Body of pancreas (tissue), 4 donors: ENCODE results near the gene SPAG9. TPM values are rescaled to one million over a fixed set of nuclear protein-coding genes. Genes with fewer than 3 reads are reported as not detected.

Experiments
- ATAC-seq: fragments of 150-250 bp; one replicate; pipeline ENCODE4 v1.9.1; 2016
- DNase-seq, 4 donors: peaks; one replicate each; pipeline ENCODE4 v3.0.0-alpha.2; 2019
- H3K27ac ChIP-seq, 4 donors: fragments of 200-600 bp; sonication (generic); 1 replicate in 3 of 4; 2 replicates in 1 of 4; pipeline versions ENCODE4 v1.5.1 to v1.6.1; 2016 to 2019; ENCODE audit warnings: mild to moderate bottlenecking in 1 of 4, mixed read lengths in 1 of 4, moderate library complexity in 1 of 4
- H3K27me3 ChIP-seq, 2 donors: fragments of 200-600 bp; sonication (generic); one replicate each; pipeline ENCODE4 v1.6.0; 2016; ENCODE audit warnings: mild to moderate bottlenecking in 1 of 2
- H3K36me3 ChIP-seq, 2 donors: fragments of 200-600 bp; sonication (generic); replicated peaks in 1 of 2; 2 replicates each; pipeline ENCODE4 v1.5.1; 2016; ENCODE audit warnings: low read depth in 2 of 2; ENCODE audit not compliant: insufficient read depth in 1 of 2
- H3K4me1 ChIP-seq: fragments of 200-600 bp; sonication (generic); one replicate; pipeline ENCODE4 v1.6.0; 2016
- H3K4me3 ChIP-seq, 2 donors: fragments of 200-600 bp; sonication (generic); 1 replicate in 1 of 2; 2 replicates in 1 of 2; pipeline ENCODE4 v1.5.1; 2016 to 2019
- H3K9me3 ChIP-seq, 3 donors: fragments of 200-600 bp; sonication (generic); 1 replicate in 2 of 3; 2 replicates in 1 of 3; pipeline ENCODE4 v1.5.1; 2016
- POLR2A ChIP-seq, 3 donors: fragments of 450-650 bp; IDR thresholded peaks; one replicate each; pipeline ENCODE4 v1.6.1; 2016; ENCODE audit warnings: antibody characterized with exemption in 3 of 3, mild to moderate bottlenecking in 2 of 3
- WGBS, 2 donors: methylation state at CpG; one replicate each; pipeline ENCODE4 v1.1.5; 2017; 5-methylcytosine and 5-hydroxymethylcytosine counted together
- intact Hi-C: fragments of 100-400 bp; cut with DNase I; formaldehyde crosslinking; loops from one replicate; pipeline ENCODE4 v1.15.1; 2023
- total RNA-seq, 2 donors: library from RNA; depleted of rRNA; stranded (reverse); fragments of >200 nt; gene quantifications; one replicate each; pipeline ENCODE4 v1.1.0, GENCODE V29; 2016
- TF ChIP-seq, protein P1 (sequence below), 7 experiments: fragments of 450-650 bp in 4 of 7; fragments of 200-600 bp in 3 of 7; sonication (generic) in 3 of 7; IDR thresholded peaks; one replicate each; pipeline ENCODE4 v1.5.1; 2016 to 2019; ENCODE audit warnings: antibody characterized with exemption in 7 of 7

SPAG9 gene
- total RNA-seq, 2 donors from 2014 or later = 49.8 to 76.8 TPM

GRCh38 chr17:50949128-50949988, 171.3 kb downstream of the SPAG9 start:
- H3K4me3 ChIP-seq = no peak overlapping the region
- TF ChIP-seq POLR2A (IDR thresholded peaks at IDR 0.05) = no peak
- TF ChIP-seq, protein P1, sequence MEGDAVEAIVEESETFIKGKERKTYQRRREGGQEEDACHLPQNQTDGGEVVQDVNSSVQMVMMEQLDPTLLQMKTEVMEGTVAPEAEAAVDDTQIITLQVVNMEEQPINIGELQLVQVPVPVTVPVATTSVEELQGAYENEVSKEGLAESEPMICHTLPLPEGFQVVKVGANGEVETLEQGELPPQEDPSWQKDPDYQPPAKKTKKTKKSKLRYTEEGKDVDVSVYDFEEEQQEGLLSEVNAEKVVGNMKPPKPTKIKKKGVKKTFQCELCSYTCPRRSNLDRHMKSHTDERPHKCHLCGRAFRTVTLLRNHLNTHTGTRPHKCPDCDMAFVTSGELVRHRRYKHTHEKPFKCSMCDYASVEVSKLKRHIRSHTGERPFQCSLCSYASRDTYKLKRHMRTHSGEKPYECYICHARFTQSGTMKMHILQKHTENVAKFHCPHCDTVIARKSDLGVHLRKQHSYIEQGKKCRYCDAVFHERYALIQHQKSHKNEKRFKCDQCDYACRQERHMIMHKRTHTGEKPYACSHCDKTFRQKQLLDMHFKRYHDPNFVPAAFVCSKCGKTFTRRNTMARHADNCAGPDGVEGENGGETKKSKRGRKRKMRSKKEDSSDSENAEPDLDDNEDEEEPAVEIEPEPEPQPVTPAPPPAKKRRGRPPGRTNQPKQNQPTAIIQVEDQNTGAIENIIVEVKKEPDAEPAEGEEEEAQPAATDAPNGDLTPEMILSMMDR (IDR thresholded peaks at IDR 0.05) = no peak
- intact Hi-C loops = no loop called here
- peaks cover 59% of the 10 kb centered on the region for H3K4me1 ChIP-seq
- H3K27ac ChIP-seq = peak overlapping the region; percentile 91 to 96 (median 92)
- H3K36me3 ChIP-seq = no peaks in the 10 kb centered on the region
- WGBS, 2 donors = 40 to 45% methylated on average over 21 of the region's 21 CpGs
- ATAC-seq (peak; percentile 1), DNase-seq (peak in 1 of 4 donors; percentile 13)
- no peaks in the 10 kb centered on the region for H3K9me3 ChIP-seq
- H3K27me3 ChIP-seq = no peaks in the 10 kb centered on the region

GRCh38 chr17:50948711-50949110, 172.0 kb downstream of the SPAG9 start:
- ATAC-seq (no peak), DNase-seq (peak in 2 of 4 donors; percentile 10 to 18)
- Histone ChIP-seq H3K36me3 (no peaks in the 10 kb centered on the region), H3K9me3 (no peaks in the 10 kb centered on the region), H3K27ac (peak overlapping the region; percentile 91 to 96 (median 92)), H3K4me1 (peaks cover 64% of the 10 kb centered on the region), H3K27me3 (no peaks in the 10 kb centered on the region), H3K4me3 (no peak overlapping the region)
- intact Hi-C loops = no loop called here
- TF ChIP-seq, protein P1 (IDR thresholded peaks at IDR 0.05) = no peak
- no peak for TF ChIP-seq POLR2A (IDR thresholded peaks at IDR 0.05)
- WGBS, 2 donors = 84 to 89% methylated on average over 13 of the region's 13 CpGs

DNA sequence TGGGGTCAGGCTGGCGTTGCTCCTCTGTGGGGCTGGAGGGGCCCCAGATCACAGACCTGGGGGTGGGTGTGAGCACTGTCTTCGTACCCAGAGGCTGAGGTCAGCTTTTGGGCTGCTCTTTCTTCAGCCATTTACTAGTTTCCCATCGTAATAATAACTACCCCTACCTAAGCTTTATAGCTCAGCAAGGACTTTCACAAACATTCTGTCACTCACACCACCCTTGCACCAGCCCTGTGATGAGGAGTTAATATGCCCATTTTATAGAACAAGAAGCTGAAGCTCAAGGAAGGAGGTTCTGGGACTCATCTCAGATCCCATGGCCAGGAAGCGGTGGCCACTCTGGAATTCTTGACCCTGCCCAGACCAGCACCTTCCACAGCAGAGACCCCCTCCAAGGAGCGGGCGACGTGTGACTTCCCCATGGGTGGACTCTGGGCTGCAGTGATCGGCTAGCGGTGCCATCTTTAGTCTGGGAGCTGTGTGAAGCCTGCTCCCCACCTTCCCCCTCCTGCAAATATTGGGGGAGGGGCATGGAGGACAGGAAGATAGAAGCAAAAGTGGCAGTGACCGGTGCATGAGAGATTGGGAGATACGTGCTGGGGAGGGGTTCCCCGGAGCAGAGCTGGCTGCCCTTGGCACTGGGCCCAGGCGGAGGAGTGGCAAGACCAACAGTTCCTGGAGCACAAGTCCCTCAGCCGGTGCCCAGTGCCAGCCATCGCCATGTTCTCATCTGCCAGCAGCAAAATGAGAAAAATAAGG, 172.7 kb downstream of the SPAG9 start:
- WGBS, 2 donors = 36 to 43% methylated on average over 15 of the region's 15 CpGs
- DNase-seq = peak; percentile 90 to 96 (median 94)
- Histone ChIP-seq H3K9me3 (no peaks in the 10 kb centered on the region), H3K4me1 (peaks cover 67% of the 10 kb centered on the region), H3K36me3 (no peaks in the 10 kb centered on the region), H3K4me3 (no peak overlapping the region), H3K27ac (peak overlapping the region; percentile 91 to 96 (median 92)), H3K27me3 (no peaks in the 10 kb centered on the region)
- peak; percentile 40 for ATAC-seq
- intact Hi-C loops = no loop called here
- TF ChIP-seq, protein P1 (IDR thresholded peaks at IDR 0.05) = no peak
- TF ChIP-seq POLR2A (IDR thresholded peaks at IDR 0.05) = peak in 1 of 3 donors; percentile 27

DNA sequence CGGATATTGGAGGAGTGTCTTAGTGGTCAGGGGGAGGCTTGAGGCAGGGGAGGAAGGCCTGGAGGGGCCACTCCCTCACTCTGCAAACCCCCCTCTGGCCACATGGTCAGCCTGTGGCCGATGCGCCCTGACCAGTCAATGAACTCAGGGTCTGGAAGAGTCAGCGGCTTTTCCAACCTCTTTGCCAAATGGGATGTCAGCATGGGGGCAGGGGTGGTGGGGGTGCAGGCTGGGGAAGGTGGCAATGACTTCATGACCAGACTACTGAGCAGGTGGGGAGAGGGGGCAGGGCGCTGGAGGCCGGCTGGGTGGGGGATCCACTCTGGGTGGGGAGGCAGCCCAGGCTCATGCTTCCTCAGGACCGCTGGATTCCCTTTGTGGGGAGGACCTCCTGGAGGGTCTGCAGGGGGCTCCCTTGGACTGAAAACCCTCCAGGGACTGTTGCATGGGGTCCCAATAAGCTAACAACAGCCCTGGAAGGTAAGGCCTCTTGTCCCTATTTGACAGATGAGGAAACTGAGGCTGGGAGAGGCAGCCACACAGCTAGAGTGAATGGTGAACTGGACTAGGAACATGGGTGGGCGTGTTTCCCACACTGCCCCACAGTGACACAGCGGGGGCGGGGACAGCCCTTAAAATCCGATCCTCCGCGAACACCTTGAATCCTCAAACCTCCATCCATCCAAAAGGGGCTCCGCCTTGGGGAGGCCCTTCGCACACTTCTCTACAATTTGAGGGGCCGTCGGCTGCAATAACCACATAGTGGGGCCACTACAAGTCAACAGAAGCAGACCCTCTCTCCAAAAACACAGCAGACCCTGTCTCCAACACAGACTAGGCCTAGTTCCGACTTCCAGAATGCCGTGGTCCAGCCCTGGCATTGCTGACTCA, 173.5 kb downstream of the SPAG9 start:
- 85 to 88% methylated on average over 15 to 19 of the region's 19 CpGs for WGBS, 2 donors
- no peaks in the 10 kb centered on the region for H3K27me3 ChIP-seq
- DNase-seq = peak in 2 of 4 donors; percentile 13 to 14
- no peak overlapping the region for H3K4me3 ChIP-seq
- ATAC-seq = no peak
- H3K27ac ChIP-seq = peak overlapping the region in 3 of 4 donors; percentile 91 to 96 (median 93)
- no peaks in the 10 kb centered on the region for H3K9me3 ChIP-seq
- no peaks in the 10 kb centered on the region for H3K36me3 ChIP-seq
- intact Hi-C loops = no loop called here
- H3K4me1 ChIP-seq = peaks cover 75% of the 10 kb centered on the region
- TF ChIP-seq, protein P1 (IDR thresholded peaks at IDR 0.05) = no peak
- no peak for TF ChIP-seq POLR2A (IDR thresholded peaks at IDR 0.05)
